ENCODE data around the gene CLIP1.
A peak's percentile ranks its signal among the peaks of the same experiment; 100 is the strongest.

DNA sequence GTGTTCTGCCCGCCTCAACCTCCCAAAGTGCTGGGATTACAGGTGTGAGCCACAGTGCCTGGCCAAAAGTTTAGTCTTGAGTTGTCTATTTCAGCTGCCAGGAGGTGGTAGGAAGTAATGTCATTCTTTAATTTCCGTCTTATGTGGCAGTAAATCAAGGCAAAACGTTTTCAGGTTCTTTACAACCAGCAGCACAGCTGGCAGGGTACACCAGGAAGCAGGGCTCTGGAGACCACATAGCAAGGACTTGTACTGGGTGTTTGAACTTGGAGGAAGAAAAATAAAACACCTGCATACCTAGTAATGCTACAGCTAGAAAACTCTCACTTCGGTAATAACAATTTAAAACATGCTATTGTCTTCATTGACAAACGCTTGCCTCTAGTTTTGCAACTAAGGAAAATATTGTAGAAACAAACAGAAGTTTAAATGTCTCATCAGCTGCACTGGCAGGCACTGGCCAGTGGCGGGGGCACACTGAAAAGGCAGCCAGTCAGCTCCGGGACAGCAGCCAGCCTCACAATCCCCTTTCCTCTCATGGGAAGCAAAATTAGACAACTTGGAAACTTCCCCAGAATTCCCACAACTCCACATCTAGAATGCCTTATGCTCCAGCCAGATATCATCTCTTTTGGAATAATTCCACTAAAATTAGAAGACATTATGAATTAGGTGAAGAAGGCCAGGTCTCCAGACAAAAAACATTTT, 72.2 kb downstream of the CLIP1 start:
- TF ChIP-seq, protein P1, sequence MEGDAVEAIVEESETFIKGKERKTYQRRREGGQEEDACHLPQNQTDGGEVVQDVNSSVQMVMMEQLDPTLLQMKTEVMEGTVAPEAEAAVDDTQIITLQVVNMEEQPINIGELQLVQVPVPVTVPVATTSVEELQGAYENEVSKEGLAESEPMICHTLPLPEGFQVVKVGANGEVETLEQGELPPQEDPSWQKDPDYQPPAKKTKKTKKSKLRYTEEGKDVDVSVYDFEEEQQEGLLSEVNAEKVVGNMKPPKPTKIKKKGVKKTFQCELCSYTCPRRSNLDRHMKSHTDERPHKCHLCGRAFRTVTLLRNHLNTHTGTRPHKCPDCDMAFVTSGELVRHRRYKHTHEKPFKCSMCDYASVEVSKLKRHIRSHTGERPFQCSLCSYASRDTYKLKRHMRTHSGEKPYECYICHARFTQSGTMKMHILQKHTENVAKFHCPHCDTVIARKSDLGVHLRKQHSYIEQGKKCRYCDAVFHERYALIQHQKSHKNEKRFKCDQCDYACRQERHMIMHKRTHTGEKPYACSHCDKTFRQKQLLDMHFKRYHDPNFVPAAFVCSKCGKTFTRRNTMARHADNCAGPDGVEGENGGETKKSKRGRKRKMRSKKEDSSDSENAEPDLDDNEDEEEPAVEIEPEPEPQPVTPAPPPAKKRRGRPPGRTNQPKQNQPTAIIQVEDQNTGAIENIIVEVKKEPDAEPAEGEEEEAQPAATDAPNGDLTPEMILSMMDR (IDR thresholded peaks at IDR 0.05): peak; percentile 36 to 41 (median 38)
- no peak for TF ChIP-seq POLR2A (IDR thresholded peaks at IDR 0.05)
